GM03348 (cell line): ENCODE data around the gene POTEB3.
"Not testable (repeated sequence)": the region's sequence is repeated elsewhere in the genome, so short reads cannot be mapped to it uniquely, and the experiment has no call there.

Experiments
- DNase-seq: peaks from one replicate; pipeline ENCODE4 v3.0.0; 2012; ENCODE audit warnings: low spot score

The POTEB3 gene

GRCh38 chr15:21440399-21440798 is at the start of gene POTEB3:
TSS of gene POTEB3 (minus strand) at chr15:21440499. CDS start at chr15:21440011, 488 bp downstream.
- DNase-seq = not testable (repeated sequence)

- not testable (repeated sequence) for DNase-seq
These were observed 13.4 kb upstream of the POTEB3 start for GRCh38 chr15:21453683-21454082.

- DNase-seq = not testable (repeated sequence)
These were observed 11.7 kb upstream of the POTEB3 start for GRCh38 chr15:21451920-21452563.

DNA sequence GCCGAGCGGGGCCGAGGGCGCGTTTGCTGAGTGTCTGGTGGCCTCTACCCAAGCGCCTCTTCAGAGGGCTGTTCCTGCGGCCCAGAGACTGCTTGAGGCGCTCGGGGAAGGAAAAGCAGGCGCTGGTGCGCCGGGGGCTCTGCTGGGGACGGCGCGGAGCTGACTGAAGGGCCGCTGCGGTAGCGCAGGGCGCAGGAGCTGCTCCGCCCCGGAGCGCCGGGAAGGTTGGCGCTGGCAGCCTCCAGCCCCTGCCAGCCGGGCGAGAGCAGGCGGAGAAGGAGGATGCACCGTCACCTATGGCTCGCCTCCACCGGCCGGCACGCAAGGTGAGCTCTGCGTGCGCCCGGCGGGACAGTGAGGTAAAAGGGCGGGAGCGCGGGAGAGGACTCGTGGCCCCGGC is 11.2 kb upstream of the POTEB3 start:
- not testable (repeated sequence) for DNase-seq

DNA sequence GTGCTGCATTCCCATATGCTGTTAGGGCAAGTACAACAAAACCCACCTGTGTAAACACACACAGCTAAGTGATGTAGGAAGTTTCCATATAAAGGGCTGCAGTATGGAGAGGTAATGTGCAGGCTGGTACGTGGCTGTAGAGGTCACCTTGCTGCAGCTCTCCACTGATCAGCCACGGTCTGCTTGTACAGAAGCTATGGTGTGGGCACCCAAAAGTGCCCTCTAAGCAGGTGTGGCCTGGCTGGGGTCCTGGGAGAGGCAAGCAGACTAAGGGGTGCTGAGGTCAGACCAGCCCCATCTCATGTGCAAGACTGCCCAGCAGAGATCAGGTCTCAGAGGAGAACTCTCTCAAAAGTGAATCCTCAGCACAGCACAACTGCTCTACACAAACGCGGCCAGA is 32.9 kb downstream of the POTEB3 start:
- DNase-seq = not testable (repeated sequence)

GRCh38 chr15:21401531-21401930 is 38.8 kb downstream of the POTEB3 start:
- not testable (repeated sequence) for DNase-seq

DNA sequence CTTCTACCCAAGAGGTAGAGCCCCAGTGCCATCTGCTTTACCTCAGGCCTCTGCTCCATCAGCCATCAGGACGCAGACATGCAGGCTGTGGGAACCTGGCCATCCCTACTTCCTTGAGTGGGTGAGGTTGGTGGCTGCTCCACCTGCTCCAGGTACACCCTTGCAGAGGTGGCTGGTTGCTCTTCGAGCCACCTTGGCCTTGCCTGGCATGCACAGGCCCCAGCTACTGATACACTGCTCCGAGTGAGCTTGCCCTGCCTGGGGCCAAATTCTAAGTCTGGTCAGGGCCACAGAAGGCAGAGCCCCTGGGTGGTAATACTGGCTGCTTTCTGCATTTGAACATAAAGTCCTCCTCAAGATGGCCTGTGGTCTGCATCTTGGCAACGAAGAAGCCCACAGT is 41.2 kb downstream of the POTEB3 start:
- DNase-seq = not testable (repeated sequence)

- not testable (repeated sequence) for DNase-seq
These were observed 41.8 kb downstream of the POTEB3 start for GRCh38 chr15:21398511-21398910.

DNA sequence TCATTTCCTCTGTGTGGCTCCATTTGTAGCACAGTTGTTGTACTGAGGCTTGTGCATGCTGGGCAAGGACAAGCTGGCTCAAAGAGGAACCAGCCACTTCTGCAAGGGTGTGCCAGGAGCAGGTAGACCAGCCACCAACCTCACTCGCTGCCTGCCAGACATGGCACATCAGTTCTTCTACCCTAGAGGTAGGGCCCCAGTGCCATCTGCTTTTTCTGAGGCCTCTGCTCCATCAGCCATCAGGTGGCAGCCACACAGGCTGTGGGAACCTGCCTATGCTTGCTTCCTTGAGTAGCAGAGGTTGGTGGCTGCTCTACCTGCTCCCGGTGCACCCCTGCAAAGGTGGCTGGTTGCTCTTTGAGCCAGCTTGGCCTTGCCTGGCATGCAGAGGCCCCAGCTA is 42.6 kb downstream of the POTEB3 start:
- DNase-seq = not testable (repeated sequence)

GRCh38 chr15:21397186-21397585 is 43.1 kb downstream of the POTEB3 start:
- not testable (repeated sequence) for DNase-seq

- DNase-seq = not testable (repeated sequence)
These were observed 54.3 kb downstream of the POTEB3 start for GRCh38 chr15:21385961-21386360.

- not testable (repeated sequence) for DNase-seq
These were observed 56.3 kb downstream of the POTEB3 start for GRCh38 chr15:21383866-21384485.

GRCh38 chr15:21373682-21374081 is 66.6 kb downstream of the POTEB3 start:
- DNase-seq = not testable (repeated sequence)

- not testable (repeated sequence) for DNase-seq
These were observed 71.1 kb downstream of the POTEB3 start for GRCh38 chr15:21369177-21369576.

GRCh38 chr15:21368625-21369024 is 71.7 kb downstream of the POTEB3 start:
- not testable (repeated sequence) for DNase-seq
